B cell (primary cell): ENCODE data around the gene HIPK2.

Source experiments
- EZH2 ChIP-seq: IDR thresholded peaks from 2 replicates; pipeline ENCODE4 v1.6.1; 2012; ENCODE audit warnings: borderline replicate concordance, low read depth, mild to moderate bottlenecking, moderate library complexity, low read length; ENCODE audit not compliant: insufficient read depth, poor library complexity, severe bottlenecking
- TF ChIP-seq, protein P1 (sequence below): fragments of 200-600 bp; IDR thresholded peaks from one replicate; pipeline ENCODE4 v1.8.0; 2022; ENCODE audit warnings: antibody characterized with exemption, mild to moderate bottlenecking

- TF ChIP-seq EZH2 = no peak
- TF ChIP-seq, protein P1, sequence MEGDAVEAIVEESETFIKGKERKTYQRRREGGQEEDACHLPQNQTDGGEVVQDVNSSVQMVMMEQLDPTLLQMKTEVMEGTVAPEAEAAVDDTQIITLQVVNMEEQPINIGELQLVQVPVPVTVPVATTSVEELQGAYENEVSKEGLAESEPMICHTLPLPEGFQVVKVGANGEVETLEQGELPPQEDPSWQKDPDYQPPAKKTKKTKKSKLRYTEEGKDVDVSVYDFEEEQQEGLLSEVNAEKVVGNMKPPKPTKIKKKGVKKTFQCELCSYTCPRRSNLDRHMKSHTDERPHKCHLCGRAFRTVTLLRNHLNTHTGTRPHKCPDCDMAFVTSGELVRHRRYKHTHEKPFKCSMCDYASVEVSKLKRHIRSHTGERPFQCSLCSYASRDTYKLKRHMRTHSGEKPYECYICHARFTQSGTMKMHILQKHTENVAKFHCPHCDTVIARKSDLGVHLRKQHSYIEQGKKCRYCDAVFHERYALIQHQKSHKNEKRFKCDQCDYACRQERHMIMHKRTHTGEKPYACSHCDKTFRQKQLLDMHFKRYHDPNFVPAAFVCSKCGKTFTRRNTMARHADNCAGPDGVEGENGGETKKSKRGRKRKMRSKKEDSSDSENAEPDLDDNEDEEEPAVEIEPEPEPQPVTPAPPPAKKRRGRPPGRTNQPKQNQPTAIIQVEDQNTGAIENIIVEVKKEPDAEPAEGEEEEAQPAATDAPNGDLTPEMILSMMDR = no peak
These were observed 33.6 kb downstream of the HIPK2 start for GRCh38 chr7:139743967-139744767.
